ENCODE measurements around the gene TFDP3. TPM values are rescaled to one million over a fixed set of nuclear protein-coding genes. Genes with fewer than 3 reads are reported as not detected.

Gene TFDP3
- total and polyA plus RNA-seq, 9 donors = not detected

GRCh38 chrX:133246921-133247320 is 28.8 kb upstream of the TFDP3 start:
- Histone ChIP-seq H3K36me3 (ENCODE audit: control insufficient read depth, insufficient read depth, low read length) (no peaks in the 10 kb centered on the region), H3K4me1 (ENCODE audit: control insufficient read depth, insufficient read depth, low read length) (no peaks in the 10 kb centered on the region), H3K27ac (ENCODE audit: low read length) (no peak overlapping the region), H3K4me3 (ENCODE audit: low read length) (no peak overlapping the region), H3K27me3 (ENCODE audit: control insufficient read depth, insufficient read depth, low read length) (peaks cover 8% of the 10 kb centered on the region), H3K9me3 (replicated peaks; ENCODE audit: control insufficient read depth, low read depth, low read length) (peaks cover 17% of the 10 kb centered on the region)
- no peak for DNase-seq

GRCh38 chrX:133235830-133236229 is 17.7 kb upstream of the TFDP3 start:
- Histone ChIP-seq H3K4me1 (ENCODE audit: control insufficient read depth, insufficient read depth, low read length) (no peaks in the 10 kb centered on the region), H3K4me3 (ENCODE audit: low read length) (no peak overlapping the region), H3K27ac (ENCODE audit: low read length) (no peak overlapping the region), H3K27me3 (ENCODE audit: control insufficient read depth, insufficient read depth, low read length) (peaks cover 11% of the 10 kb centered on the region), H3K9me3 (replicated peaks; ENCODE audit: control insufficient read depth, low read depth, low read length) (no peaks in the 10 kb centered on the region), H3K36me3 (ENCODE audit: control insufficient read depth, insufficient read depth, low read length) (no peaks in the 10 kb centered on the region)
- 92% methylated on average over 2 of the region's 3 CpGs for WGBS (ENCODE audit: insufficient coverage)
- no peak for DNase-seq

GRCh38 chrX:133232331-133232730 is 14.2 kb upstream of the TFDP3 start:
- Histone ChIP-seq H3K36me3 (ENCODE audit: control insufficient read depth, insufficient read depth, low read length) (no peaks in the 10 kb centered on the region), H3K4me3 (ENCODE audit: low read length) (no peak overlapping the region)

DNA sequence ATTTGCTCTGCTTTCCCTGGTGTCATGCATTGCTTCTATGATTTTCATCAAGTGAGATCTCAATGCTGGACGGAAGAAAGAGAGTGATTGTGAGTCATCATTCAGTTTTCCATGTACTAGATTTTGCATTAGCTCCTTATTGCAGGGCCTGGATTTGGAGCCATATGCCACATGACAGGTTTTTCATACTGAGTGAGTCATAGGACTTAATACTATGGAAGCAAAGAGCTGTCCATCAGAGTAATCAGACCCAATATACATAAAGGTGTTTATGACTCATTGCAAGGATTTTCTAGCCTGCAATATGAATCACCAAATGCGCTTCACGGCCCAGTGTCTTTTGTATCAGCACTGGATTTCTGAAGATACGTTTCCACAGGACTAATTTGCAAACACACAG is 11.2 kb upstream of the TFDP3 start:
- Histone ChIP-seq H3K36me3 (ENCODE audit: control insufficient read depth, insufficient read depth, low read length) (no peaks in the 10 kb centered on the region), H3K4me1 (ENCODE audit: control insufficient read depth, insufficient read depth, low read length) (no peaks in the 10 kb centered on the region), H3K4me3 (ENCODE audit: low read length) (no peak overlapping the region), H3K27me3 (ENCODE audit: control insufficient read depth, insufficient read depth, low read length) (peaks cover 8% of the 10 kb centered on the region), H3K9me3 (replicated peaks; ENCODE audit: control insufficient read depth, low read depth, low read length) (no peaks in the 10 kb centered on the region), H3K27ac (ENCODE audit: low read length) (no peak overlapping the region)
- DNase-seq = no peak
- 25% methylated on average over 1 of the region's 4 CpGs for WGBS (ENCODE audit: insufficient coverage)

More at GRCh38 chrX:133232331-133232730, 14.2 kb upstream of the TFDP3 start:
- DNase-seq = no peak
- H3K9me3 ChIP-seq (replicated peaks; ENCODE audit: control insufficient read depth, low read depth, low read length) = no peaks in the 10 kb centered on the region
- H3K27me3 ChIP-seq (ENCODE audit: control insufficient read depth, insufficient read depth, low read length) = peaks cover 11% of the 10 kb centered on the region
- 13% methylated on average over 1 of the region's 1 CpG for WGBS (ENCODE audit: insufficient coverage)
- no peaks in the 10 kb centered on the region for H3K4me1 ChIP-seq (ENCODE audit: control insufficient read depth, insufficient read depth, low read length)
- no peak overlapping the region for H3K27ac ChIP-seq (ENCODE audit: low read length)

GRCh38 chrX:133215747-133216146 is 2.4 kb downstream of the TFDP3 start:
- H3K4me3 ChIP-seq (ENCODE audit: low read length) = no peak overlapping the region
- H3K36me3 ChIP-seq (ENCODE audit: control insufficient read depth, insufficient read depth, low read length) = no peaks in the 10 kb centered on the region
- no peaks in the 10 kb centered on the region for H3K9me3 ChIP-seq (replicated peaks; ENCODE audit: control insufficient read depth, low read depth, low read length)
- DNase-seq = peak; percentile 32
- peaks cover 2% of the 10 kb centered on the region for H3K4me1 ChIP-seq (ENCODE audit: control insufficient read depth, insufficient read depth, low read length)
- H3K27ac ChIP-seq (ENCODE audit: low read length) = no peak overlapping the region
- no CpG with 5 or more reads among the region's 1 CpG for WGBS (ENCODE audit: insufficient coverage)
- H3K27me3 ChIP-seq (ENCODE audit: control insufficient read depth, insufficient read depth, low read length) = peaks cover 25% of the 10 kb centered on the region

GRCh38 chrX:133215017-133215416 is 3.1 kb downstream of the TFDP3 start:
- Histone ChIP-seq H3K4me1 (ENCODE audit: control insufficient read depth, insufficient read depth, low read length) (peaks cover 2% of the 10 kb centered on the region), H3K9me3 (replicated peaks; ENCODE audit: control insufficient read depth, low read depth, low read length) (no peaks in the 10 kb centered on the region), H3K4me3 (ENCODE audit: low read length) (no peak overlapping the region), H3K27ac (ENCODE audit: low read length) (no peak overlapping the region), H3K27me3 (ENCODE audit: control insufficient read depth, insufficient read depth, low read length) (peaks cover 28% of the 10 kb centered on the region), H3K36me3 (ENCODE audit: control insufficient read depth, insufficient read depth, low read length) (no peaks in the 10 kb centered on the region)
- no CpG with 5 or more reads among the region's 3 CpGs for WGBS (ENCODE audit: insufficient coverage)
- no peak for DNase-seq

GRCh38 chrX:133214301-133214700 is 3.9 kb downstream of the TFDP3 start:
- WGBS (ENCODE audit: insufficient coverage) = 53% methylated on average over 3 of the region's 3 CpGs
- Histone ChIP-seq H3K36me3 (ENCODE audit: control insufficient read depth, insufficient read depth, low read length) (no peaks in the 10 kb centered on the region), H3K4me3 (ENCODE audit: low read length) (no peak overlapping the region), H3K9me3 (replicated peaks; ENCODE audit: control insufficient read depth, low read depth, low read length) (no peaks in the 10 kb centered on the region), H3K27me3 (ENCODE audit: control insufficient read depth, insufficient read depth, low read length) (peaks cover 26% of the 10 kb centered on the region), H3K4me1 (ENCODE audit: control insufficient read depth, insufficient read depth, low read length) (peaks cover 2% of the 10 kb centered on the region), H3K27ac (ENCODE audit: low read length) (no peak overlapping the region)
- DNase-seq = peak; percentile 22

- peaks cover 22% of the 10 kb centered on the region for H3K27me3 ChIP-seq (ENCODE audit: control insufficient read depth, insufficient read depth, low read length)
- no peak overlapping the region for H3K4me3 ChIP-seq (ENCODE audit: low read length)
- no peak overlapping the region for H3K27ac ChIP-seq (ENCODE audit: low read length)
- no peak for DNase-seq
- peaks cover 2% of the 10 kb centered on the region for H3K4me1 ChIP-seq (ENCODE audit: control insufficient read depth, insufficient read depth, low read length)
- WGBS (ENCODE audit: insufficient coverage) = 50% methylated on average over 3 of the region's 5 CpGs
- H3K9me3 ChIP-seq (replicated peaks; ENCODE audit: control insufficient read depth, low read depth, low read length) = no peaks in the 10 kb centered on the region
- H3K36me3 ChIP-seq (ENCODE audit: control insufficient read depth, insufficient read depth, low read length) = no peaks in the 10 kb centered on the region
These were observed 5.0 kb downstream of the TFDP3 start for GRCh38 chrX:133213117-133213516.

- no CpG with 5 or more reads among the region's 2 CpGs for WGBS (ENCODE audit: insufficient coverage)
- peaks cover 6% of the 10 kb centered on the region for H3K27me3 ChIP-seq (ENCODE audit: control insufficient read depth, insufficient read depth, low read length)
- H3K9me3 ChIP-seq (replicated peaks; ENCODE audit: control insufficient read depth, low read depth, low read length) = no peaks in the 10 kb centered on the region
- no peaks in the 10 kb centered on the region for H3K4me1 ChIP-seq (ENCODE audit: control insufficient read depth, insufficient read depth, low read length)
- no peak for DNase-seq
- no peak overlapping the region for H3K4me3 ChIP-seq (ENCODE audit: low read length)
- no peak overlapping the region for H3K27ac ChIP-seq (ENCODE audit: low read length)
- H3K36me3 ChIP-seq (ENCODE audit: control insufficient read depth, insufficient read depth, low read length) = no peaks in the 10 kb centered on the region
These were observed 10.4 kb downstream of the TFDP3 start for GRCh38 chrX:133207751-133208150.

- DNase-seq = no peak
- Histone ChIP-seq H3K4me3 (ENCODE audit: low read length) (no peak overlapping the region), H3K9me3 (replicated peaks; ENCODE audit: control insufficient read depth, low read depth, low read length) (no peaks in the 10 kb centered on the region), H3K36me3 (ENCODE audit: control insufficient read depth, insufficient read depth, low read length) (no peaks in the 10 kb centered on the region), H3K27ac (ENCODE audit: low read length) (no peak overlapping the region), H3K27me3 (ENCODE audit: control insufficient read depth, insufficient read depth, low read length) (peaks cover 35% of the 10 kb centered on the region), H3K4me1 (ENCODE audit: control insufficient read depth, insufficient read depth, low read length) (no peaks in the 10 kb centered on the region)
- no CpG with 5 or more reads among the region's 1 CpG for whole genome bisulfite sequencing (ENCODE audit: insufficient coverage)
These were observed 26.5 kb downstream of the TFDP3 start for GRCh38 chrX:133191739-133192039.

DNA sequence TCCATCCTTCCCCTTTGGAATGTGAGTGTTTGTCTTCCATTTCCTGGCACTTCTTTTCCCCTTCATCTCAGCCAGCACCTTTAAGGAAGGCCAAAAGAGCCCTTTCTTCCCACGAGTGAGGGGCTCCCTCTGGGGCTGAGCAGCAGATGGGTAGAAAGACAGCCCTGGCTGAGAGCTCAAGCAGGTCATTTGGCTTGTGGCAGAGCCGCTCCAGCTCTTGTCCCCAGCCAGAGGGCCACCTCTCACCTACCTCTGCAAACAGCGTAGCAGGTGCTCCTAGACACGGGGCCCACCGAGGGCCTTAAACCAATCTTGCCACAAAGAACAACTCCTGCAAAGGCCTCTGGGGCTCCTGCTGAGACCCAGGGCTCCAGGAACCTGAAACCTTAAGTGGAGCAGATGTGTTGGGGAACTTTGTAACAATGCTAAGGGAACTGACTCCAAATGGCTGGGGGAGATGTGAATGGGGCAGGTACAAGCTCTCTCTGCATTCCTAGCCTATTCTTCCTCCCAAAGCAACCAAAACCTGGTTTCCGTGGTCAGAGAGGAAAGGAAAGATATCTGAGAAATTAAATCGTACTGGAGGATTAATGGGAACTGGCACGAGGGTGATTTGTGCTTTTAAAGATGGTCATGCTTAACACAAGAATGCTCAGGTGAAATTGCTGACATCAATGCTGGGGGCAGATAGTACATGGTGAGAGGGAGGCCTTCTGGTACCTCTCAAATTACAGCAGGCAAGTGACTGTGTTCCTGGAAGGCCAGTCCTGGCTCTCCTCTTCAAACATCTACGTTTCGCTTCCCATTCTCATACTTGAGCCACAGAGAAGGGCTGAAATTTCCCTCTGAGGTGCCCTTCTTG is 27.0 kb downstream of the TFDP3 start:
- no peak for DNase-seq
- H3K36me3 ChIP-seq (ENCODE audit: control insufficient read depth, insufficient read depth, low read length) = no peaks in the 10 kb centered on the region
- no peaks in the 10 kb centered on the region for H3K9me3 ChIP-seq (replicated peaks; ENCODE audit: control insufficient read depth, low read depth, low read length)
- WGBS (ENCODE audit: insufficient coverage) = 57% methylated on average over 5 of the region's 10 CpGs
- no peak overlapping the region for H3K27ac ChIP-seq (ENCODE audit: low read length)
- no peak overlapping the region for H3K4me3 ChIP-seq (ENCODE audit: low read length)
- peaks cover 33% of the 10 kb centered on the region for H3K27me3 ChIP-seq (ENCODE audit: control insufficient read depth, insufficient read depth, low read length)
- no peaks in the 10 kb centered on the region for H3K4me1 ChIP-seq (ENCODE audit: control insufficient read depth, insufficient read depth, low read length)

Measured in muscle of leg (tissue), 11 donors.